ENCODE results near the gene SLC22A14.

SLC22A14 gene

DNA sequence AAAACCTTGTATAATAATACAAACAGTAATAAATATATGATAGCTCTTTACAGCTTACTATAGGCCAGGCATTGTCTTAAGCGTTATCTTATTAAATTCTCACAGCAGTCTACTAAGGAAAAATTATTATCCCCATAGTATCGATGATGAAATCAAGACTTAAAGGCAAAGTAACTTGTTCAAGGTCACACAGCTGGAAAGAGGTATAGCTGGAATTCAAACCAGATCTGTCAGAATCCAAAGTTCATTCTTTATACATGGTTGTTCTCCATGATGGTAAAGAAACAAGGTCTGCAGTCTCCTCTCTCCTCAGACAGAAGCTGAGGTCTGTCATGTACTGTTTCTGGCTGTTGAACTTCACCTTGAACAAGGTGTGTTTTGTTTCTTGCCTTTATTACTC, 31.9 kb upstream of the SLC22A14 start:
- TF ChIP-seq, protein P1, sequence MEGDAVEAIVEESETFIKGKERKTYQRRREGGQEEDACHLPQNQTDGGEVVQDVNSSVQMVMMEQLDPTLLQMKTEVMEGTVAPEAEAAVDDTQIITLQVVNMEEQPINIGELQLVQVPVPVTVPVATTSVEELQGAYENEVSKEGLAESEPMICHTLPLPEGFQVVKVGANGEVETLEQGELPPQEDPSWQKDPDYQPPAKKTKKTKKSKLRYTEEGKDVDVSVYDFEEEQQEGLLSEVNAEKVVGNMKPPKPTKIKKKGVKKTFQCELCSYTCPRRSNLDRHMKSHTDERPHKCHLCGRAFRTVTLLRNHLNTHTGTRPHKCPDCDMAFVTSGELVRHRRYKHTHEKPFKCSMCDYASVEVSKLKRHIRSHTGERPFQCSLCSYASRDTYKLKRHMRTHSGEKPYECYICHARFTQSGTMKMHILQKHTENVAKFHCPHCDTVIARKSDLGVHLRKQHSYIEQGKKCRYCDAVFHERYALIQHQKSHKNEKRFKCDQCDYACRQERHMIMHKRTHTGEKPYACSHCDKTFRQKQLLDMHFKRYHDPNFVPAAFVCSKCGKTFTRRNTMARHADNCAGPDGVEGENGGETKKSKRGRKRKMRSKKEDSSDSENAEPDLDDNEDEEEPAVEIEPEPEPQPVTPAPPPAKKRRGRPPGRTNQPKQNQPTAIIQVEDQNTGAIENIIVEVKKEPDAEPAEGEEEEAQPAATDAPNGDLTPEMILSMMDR (IDR thresholded peaks at IDR 0.05; ENCODE audit: insufficient read depth, missing control alignments) = no peak
- DNase-seq (ENCODE audit: insufficient read length, low spot score) (no peak), FAIRE-seq (no peak)

DNA sequence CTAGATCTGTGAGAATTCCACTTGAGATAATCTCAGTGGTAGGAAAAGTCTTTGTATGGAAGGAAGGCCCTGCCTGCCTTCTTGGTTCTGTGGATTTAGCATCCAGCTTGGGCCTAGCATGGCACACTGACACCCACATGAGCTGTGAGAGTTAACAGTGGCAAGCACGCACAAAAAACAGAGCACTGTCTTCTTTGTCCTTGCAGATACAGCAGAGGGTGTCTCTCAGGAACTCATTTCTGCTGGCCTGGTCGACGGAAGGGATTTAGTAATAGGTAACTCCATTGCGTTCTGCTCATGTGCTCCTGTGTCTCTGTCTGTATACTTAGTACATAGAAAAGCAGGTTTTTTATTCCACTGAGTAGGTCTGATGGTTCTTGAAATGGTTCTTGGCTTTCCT, 30.9 kb upstream of the SLC22A14 start:
- no peak for FAIRE-seq
- TF ChIP-seq, protein P1 (IDR thresholded peaks at IDR 0.05; ENCODE audit: insufficient read depth, missing control alignments) = no peak
- DNase-seq (ENCODE audit: insufficient read length, low spot score) = no peak

GRCh38 chr3:38253704-38254103, 28.4 kb upstream of the SLC22A14 start:
- DNase-seq (ENCODE audit: insufficient read length, low spot score) = no peak
- no peak for FAIRE-seq
- TF ChIP-seq, protein P1 (IDR thresholded peaks at IDR 0.05; ENCODE audit: insufficient read depth, missing control alignments) = no peak

GRCh38 chr3:38254872-38255271, 27.2 kb upstream of the SLC22A14 start:
- DNase-seq (ENCODE audit: insufficient read length, low spot score) (no peak), FAIRE-seq (no peak)
- TF ChIP-seq, protein P1 (IDR thresholded peaks at IDR 0.05; ENCODE audit: insufficient read depth, missing control alignments) = no peak

DNA sequence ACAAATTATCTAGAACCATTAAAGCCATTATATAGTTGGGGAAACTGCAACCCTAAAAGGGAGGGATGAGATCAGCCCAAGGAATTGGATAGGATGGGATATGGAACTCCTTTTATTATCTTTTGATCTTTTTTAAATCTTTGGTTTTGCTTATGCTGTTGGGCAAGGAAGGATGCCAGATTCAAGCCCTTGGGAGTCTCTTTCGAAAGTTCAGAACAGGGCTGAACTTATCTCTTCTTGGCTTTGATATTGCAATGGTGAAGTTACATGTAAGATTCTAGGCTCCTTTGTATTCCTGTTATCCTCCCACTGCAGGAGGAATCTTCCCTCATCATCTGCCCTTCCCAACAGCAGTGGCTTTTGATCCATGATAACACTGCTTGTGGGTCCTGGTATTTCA, 26.5 kb upstream of the SLC22A14 start:
- TF ChIP-seq, protein P1 (IDR thresholded peaks at IDR 0.05; ENCODE audit: insufficient read depth, missing control alignments) = no peak
- FAIRE-seq = no peak
- DNase-seq (ENCODE audit: insufficient read length, low spot score) = no peak

GRCh38 chr3:38257583-38257982, 24.5 kb upstream of the SLC22A14 start:
- TF ChIP-seq, protein P1 (IDR thresholded peaks at IDR 0.05; ENCODE audit: insufficient read depth, missing control alignments) = no peak
- DNase-seq (ENCODE audit: insufficient read length, low spot score) (no peak), FAIRE-seq (no peak)

DNA sequence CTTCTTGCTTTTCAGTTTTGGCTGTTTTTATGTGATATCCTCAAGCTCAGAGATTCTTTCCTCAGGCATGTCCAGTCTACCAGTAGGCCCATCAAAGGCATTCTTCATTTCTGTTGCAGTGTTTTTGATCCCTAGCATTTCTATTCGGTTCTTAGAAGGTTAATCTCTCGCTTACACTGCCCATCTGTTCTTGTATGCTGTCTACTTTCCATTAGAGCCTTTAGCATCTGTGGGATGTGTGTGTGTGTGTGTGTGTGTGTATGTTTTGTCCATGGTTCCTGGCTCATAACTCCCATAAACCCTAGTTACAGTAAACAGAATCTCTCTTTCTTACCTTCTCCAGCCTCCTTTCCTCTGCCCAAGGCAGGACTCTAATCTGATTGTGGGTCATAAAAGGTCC, 21.6 kb upstream of the SLC22A14 start:
- peak; percentile 56 for FAIRE-seq
- DNase-seq (ENCODE audit: insufficient read length, low spot score) = no peak
- TF ChIP-seq, protein P1 (IDR thresholded peaks at IDR 0.05; ENCODE audit: insufficient read depth, missing control alignments) = no peak
